Medulla oblongata (tissue), 1 donor: ENCODE data around the gene RBM10.

Source experiments
- DNase-seq: peaks from one replicate; pipeline ENCODE4 v3.0.0-alpha.2; 2015; ENCODE audit errors: extremely low spot score

Gene RBM10

DNA sequence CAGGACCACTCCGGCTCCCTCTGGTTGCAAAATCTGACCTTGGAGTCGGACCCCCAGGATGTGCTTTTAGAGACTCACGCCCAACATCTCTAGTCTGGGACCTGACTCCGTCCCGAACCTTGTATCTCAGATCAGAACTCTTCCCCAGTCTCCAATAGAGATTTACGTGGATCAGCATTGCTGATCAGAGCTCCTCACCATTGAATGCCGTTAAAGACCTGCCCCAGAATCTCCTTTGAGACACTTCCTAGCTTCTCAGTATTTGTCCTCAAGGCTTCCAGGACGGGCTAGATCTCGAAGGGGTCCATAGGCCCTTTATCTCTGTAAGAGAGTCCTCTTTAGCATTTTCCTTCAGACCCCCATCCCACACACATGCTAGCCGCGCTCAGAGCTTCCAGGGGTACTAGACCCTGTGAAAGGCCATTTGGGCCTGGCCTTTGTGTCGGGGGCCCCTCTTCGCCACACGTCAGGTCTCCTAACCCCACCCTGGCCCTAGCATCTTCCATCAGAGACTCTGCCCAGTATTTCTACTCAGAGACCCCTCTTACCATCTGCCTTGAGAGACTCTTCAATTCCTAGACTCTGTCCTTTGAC, 49.3 kb downstream of the RBM10 start:
- no peak for DNase-seq

DNA sequence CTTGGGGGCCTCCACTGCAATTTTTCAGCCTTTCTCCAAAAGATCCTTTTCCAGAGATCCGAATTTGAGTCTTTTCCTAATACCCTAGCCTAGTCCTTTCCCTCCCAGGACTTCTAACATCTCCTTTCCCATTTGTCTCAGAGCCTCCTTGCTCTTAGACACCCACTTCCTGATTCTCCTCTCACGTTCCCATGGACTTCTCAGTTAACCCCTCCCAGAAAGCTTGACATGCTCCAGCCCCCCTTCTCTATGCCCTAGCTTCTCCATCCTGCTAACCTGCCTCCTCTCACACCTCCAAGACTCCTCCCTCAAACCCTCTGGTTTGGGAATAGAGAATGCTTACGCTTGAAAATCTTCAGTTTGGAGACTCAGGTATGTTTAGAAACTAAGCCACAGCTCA, 51.1 kb downstream of the RBM10 start:
- DNase-seq, result no peak

DNA sequence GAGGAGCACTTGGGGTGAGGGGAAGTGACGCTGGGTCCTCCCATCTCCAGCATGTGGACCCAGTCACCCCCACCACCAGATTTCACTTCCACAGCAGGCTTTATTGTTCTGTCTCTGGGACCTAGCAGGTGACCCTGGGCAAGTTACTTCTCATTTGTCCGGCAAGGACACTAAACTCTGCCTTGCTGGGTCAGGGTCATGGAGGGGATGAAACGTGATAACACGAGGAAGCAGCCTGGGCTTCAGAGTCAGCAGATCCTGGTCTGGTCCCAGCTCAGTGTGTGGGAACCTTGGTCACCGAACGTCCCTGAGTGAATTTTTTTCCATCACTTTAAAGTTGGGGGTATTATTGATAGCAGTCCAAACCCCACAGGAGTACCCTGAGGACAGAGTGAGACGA, 52.5 kb downstream of the RBM10 start:
- no peak for DNase-seq

DNA sequence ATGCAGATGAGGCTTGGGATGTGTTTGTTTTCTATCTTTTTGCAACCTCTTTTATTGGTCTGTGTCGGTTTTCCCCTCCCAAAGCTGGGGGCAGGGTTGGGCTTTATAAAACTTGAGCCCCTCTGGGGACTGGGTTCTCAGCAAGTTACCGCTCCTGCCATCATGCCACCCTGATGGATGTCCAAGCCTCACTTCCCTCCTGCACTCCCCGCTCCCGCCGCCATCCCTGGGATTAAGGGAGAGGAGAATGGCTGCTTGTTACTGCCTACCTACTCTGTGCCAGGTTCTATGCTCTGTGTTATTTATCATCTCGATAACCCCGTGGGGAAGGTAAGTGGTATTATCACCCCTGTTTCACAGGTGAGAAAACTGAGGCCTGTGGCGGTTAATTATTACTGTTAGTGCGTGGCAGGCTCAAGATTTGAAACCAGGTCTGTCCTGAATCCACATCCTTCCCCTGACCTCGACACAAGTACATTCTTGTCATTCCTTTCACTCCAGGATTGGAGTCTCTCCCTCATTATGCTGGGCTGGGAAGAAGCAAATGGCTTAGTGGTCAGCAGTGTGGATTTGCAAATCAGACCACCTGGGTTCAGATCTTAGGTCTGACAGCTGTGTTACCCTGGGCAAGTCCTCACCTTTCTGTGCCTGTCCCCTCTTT, 53.1 kb downstream of the RBM10 start:
- no peak for DNase-seq

DNA sequence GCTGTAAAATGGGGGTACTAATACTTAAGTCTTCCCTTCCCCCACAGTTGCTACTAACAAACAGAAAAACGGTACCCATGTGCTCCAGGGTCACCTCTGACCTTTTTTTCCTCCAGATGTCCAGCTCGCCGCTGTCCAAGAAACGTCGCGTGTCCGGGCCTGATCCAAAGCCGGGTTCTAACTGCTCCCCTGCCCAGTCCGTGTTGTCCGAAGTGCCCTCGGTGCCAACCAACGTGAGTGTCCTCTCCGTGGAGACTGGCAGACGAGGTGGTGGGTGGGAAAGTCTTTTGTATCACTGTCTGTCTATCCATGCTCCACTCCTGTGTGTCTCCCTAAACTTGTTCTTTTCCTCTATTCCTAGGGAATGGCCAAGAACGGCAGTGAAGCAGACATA, 53.7 kb downstream of the RBM10 start:
- no peak for DNase-seq

DNA sequence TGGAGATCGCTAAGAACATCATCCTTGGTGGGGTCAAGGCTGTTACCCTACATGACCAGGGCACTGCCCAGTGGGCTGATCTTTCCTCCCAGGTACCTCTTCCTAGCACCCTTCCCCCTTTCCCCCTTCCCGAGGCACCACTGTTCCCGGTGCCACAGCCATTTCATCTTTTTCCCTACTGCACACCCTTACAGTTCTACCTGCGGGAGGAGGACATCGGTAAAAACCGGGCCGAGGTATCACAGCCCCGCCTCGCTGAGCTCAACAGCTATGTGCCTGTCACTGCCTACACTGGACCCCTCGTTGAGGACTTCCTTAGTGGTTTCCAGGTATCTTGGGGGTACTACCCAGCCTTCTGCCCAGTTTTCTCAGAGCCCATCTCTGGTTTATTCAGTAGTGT, 54.3 kb downstream of the RBM10 start:
- no peak for DNase-seq

DNA sequence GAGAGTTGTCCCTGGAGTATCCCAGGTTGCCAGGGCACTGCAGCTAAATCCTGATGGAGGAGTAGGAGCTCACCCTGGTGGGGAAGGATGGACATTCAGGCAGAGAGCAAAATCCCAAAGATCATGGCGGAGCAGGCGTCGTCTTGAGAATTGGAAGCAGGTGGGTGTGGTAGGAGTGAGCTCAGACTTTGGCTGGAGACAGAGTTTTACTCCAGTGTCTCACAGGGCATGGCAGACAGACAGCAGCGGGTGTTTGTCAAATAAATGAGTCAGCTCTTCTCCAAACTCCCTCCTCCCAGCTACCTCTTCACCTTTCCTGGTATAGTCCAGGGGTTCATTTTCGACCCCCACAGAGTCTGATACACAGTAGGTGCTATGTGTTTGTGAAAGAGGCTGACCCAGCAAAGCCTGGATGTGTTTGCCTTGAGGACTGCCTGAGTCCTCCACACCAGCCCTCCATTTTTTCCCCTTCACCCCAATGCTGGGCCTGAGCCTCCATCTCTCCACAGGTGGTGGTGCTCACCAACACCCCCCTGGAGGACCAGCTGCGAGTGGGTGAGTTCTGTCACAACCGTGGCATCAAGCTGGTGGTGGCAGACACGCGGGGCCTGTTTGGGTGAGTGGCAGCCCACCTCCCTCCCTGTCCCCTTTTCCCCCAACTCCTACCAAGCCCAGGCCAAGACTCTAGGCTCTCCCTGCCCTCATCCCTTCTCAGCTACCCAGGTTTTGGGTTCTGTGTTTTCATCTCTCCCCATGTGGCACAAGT, 55.5 kb downstream of the RBM10 start:
- DNase-seq, result no peak

DNA sequence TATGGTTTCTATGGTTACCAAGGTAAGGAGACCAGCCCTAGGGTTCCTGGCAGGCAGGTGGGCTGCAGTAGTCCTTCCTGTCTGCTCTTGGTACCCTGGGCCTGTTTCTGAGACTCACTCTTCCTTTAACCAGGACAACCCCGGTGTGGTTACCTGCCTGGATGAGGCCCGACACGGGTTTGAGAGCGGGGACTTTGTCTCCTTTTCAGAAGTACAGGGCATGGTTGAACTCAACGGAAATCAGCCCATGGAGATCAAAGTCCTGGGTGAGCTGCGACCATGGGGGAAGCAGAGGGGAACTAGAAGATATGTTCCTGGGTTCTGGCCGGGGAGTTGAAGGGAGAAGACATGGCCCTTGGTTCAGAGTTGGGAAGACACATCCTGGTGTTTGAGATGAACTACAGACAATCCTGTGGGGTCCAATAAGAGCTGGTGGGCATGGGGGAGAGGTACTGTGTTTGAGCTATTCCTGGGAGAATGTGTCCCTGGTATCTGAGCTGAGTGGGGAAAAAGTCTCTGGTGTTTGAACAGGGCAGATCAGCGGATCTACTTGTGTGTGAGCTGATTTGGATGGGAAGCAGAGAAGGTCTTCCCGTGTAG, 56.4 kb downstream of the RBM10 start:
- DNase-seq, result no peak

DNA sequence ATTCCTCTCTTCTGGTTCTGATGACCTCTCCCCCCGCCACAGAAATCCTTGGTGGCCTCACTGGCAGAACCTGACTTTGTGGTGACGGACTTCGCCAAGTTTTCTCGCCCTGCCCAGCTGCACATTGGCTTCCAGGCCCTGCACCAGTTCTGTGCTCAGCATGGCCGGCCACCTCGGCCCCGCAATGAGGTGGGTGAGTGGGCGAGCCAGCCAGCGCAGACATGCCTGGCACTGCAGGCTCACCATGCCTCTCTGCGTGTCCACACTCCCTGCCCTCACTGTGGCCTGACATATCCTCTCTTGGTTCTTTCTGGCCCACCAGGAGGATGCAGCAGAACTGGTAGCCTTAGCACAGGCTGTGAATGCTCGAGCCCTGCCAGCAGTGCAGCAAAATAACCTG, 57.3 kb downstream of the RBM10 start:
- no peak for DNase-seq

DNA sequence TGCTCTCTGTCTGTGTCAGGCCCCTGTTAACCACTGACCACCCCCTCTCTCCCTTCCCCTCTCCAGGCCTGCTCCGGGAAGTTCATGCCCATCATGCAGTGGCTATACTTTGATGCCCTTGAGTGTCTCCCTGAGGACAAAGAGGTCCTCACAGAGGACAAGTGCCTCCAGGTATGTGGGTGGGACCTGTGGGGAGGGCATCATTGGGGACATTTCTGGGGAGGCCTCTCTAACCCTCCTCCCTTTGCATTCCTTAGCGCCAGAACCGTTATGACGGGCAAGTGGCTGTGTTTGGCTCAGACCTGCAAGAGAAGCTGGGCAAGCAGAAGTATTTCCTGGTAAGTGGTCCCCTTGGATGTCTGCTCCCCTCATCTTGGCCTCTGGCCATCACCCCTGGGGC, 57.9 kb downstream of the RBM10 start:
- DNase-seq, result no peak

DNA sequence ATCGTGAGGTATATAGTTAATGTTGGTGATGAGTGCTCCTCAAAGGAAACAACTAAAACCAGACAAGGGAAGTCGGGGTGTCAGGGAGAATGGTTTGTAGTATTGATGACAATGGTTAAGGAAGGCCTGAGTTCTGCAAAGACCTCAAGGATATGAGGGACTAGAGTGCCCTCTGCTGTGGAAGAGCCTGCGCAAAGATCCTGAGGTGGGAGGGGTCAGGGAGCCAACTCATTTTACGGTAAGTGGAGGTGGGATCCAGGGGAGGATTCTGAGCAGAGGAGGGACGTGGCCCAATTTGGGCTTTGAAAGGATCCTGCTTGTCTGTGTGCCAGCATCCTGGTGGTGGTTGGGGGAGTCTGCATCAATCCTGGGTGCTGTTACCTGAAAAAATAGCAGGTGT, 59.9 kb downstream of the RBM10 start:
- DNase-seq, result no peak

DNA sequence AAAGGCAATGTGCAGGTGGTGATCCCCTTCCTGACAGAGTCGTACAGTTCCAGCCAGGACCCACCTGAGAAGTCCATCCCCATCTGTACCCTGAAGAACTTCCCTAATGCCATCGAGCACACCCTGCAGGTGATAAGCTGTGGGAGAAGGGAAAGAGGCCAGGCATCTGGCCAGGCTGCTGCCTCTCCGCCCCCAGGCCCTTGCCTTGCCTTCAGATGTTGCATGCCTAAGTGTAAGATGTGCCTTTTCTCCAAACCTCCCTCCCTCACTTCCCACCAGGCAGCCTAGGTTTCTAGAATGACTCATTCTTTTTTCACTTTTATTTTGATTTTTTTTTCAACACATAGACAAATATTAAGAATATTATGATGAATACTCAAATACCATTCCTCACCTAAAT, 61.3 kb downstream of the RBM10 start:
- DNase-seq, result no peak

DNA sequence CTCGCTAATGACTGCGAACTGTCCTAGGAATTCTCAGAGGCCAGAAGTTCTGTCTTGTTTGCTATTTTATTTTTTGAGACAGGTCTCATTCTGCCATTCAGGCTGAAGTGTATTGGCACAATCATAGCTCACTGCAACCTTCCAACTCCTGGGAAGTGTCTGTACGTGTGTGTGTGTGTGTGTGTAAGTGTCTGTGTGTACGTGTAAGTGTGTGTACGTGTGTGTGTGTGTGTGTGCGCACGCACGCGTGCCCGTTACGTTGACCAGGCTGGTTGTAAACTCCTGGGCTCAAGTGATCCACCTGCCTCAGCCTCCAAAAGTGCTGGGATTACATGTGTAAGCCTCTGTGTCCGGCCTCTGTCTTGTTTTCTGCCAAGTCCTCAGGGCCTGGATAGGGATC, 63.1 kb downstream of the RBM10 start:
- no peak for DNase-seq

DNA sequence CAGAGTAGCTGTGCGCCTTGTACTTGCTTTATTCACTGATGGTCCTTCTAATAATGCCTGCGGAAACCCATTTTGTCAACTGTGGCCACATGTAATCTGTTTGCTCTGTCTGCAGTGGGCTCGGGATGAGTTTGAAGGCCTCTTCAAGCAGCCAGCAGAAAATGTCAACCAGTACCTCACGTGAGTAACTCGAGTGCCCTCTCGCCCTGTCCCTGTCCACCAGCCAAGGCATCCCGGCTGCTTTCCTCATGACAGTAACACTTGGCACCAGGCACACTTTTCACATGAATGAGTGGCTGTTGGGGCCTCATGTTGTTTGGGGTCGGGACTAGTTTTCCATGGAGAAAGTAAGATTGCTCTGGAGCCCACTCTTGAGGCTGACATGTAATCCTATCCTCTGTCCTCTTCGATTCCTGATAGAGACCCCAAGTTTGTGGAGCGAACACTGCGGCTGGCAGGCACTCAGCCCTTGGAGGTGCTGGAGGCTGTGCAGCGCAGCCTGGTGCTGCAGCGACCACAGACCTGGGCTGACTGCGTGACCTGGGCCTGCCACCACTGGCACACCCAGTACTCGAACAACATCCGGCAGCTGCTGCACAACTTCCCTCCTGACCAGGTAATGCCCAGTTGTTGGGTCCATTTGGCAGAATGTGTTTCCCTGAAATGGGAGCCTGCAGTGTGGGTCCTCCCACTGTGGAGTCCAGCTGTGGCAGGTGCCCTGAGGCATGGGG, 64.7 kb downstream of the RBM10 start:
- no peak for DNase-seq

DNA sequence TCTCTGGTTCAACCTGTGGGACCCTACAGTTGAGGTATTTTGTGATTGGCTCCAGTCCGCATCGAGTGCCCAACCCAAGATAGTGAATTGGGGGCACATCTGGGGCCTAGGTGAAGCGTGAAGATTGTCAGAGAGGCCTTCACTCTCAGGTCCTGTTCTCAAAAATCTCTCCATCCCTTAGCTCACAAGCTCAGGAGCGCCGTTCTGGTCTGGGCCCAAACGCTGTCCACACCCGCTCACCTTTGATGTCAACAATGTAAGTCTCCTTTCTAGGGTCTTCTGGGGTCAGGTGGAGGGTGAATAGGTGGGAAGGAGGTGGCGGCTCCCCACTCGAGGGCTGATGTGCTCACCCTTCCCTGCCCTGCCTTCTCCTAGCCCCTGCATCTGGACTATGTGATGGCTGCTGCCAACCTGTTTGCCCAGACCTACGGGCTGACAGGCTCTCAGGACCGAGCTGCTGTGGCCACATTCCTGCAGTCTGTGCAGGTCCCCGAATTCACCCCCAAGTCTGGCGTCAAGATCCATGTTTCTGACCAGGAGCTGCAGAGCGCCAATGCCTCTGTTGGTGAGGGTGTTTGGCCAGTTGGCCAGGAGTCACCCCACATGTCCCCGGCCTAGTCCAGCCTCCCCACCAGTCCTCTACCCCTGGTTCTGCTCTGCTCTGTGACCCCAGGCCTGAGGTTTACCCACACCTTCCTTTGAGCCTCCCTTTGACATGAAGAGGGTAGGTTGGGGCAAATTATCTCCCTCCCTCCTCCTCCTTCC, 65.8 kb downstream of the RBM10 start:
- no peak for DNase-seq

DNA sequence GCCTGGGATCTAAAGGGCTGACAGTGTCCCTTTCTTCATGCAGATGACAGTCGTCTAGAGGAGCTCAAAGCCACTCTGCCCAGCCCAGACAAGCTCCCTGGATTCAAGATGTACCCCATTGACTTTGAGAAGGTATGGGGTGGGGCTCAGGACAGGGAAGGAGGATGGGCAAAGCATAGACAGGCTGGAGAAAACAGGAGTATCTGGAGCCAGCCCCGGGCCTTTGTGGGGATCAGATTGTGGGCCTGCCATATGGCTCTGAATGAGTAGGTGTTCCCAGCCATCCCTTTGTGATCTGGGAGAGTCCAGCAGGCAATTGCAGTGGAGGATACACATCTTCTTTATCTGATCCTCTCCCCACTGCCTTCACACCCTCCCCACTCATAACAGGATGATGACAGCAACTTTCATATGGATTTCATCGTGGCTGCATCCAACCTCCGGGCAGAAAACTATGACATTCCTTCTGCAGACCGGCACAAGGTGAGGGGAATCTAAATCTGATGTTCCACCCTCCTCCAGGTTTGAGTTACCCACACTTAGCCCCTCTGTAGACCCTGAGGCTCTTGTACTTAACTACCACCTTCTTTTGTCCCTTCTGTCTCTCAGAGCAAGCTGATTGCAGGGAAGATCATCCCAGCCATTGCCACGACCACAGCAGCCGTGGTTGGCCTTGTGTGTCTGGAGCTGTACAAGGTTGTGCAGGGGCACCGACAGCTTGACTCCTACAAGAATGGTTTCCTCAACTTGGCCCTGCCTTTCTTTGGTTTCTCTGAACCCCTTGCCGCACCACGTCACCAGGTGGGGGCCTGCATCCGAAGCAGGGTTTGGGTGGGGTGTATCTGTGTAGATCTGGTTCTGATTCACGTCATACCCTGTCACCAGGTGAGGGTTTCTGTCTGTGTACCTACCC, 67.6 kb downstream of the RBM10 start:
- DNase-seq, result no peak

DNA sequence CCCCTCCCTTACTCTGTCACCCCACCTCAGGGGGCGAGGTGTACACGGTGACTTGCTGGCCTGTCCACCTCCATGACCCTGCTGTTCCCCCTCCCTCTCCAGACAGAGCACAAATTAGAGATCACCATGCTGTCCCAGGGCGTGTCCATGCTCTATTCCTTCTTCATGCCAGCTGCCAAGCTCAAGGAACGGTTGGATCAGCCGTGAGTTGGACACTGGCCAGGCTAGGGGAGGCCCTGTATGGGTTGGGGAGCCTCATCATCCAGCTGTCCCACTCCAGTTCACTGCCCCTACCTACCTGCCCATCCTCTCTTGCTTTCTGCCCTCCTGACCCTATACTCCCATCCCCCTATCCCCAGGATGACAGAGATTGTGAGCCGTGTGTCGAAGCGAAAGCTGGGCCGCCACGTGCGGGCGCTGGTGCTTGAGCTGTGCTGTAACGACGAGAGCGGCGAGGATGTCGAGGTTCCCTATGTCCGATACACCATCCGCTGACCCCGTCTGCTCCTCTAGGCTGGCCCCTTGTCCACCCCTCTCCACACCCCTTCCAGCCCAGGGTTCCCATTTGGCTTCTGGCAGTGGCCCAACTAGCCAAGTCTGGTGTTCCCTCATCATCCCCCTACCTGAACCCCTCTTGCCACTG, 69.5 kb downstream of the RBM10 start:
- DNase-seq, result no peak

DNA sequence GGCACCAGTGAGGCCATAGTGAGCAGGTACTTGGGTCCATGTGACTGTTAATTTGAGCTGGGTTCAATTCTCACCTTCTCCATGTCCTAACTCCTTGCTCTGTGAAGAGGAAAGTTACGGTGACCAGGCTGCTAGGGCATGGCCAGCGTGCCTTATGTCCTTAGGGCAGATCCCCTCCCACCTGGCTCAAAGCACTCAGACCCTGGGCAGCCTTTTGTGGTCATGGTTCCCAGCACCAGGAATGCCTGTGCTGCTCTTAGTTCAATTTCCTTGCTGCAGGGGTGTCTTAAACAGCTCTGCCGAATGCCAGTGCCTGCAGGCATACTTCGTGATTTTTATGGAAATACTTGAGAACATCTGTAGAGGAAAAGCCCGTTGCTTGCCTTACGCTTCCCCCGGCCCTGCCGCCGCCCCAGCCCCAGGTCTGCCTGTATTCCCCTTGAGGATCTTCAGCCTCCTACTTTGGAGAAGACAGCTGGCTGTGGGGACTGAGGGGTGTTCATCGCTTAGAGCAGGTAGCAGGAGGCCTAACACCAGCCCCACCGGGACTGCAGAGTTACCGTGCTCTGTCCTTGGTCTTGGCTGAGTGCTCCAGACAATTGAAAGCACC, 70.4 kb downstream of the RBM10 start:
- DNase-seq, result no peak

DNA sequence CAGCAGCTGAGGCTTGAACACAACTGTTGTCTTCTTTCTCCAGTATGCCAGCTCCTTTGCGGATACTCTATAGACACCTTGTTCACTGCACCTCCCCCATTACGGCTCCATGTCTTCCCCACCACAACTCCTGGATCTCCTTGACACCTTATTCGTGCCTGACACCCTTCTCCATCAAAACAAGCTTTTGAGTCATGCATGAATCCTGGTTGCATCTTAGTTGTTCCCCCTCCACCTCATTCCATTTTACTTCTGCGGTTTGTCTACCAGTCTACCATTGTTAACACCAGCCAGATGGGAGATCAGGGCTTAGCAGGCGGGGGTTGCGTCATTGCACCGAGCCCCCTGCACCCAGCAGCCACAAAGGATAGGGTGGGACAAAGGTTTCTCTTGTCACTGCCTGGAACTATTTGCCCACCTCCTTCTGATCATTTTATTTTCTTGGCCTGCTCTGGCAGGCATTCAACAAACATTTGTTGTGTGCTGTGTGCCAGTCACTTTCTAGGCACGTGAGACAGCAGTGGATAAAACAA, 71.4 kb downstream of the RBM10 start:
- no peak for DNase-seq
